Measurements from ENCODE around the gene TTBK2. TPM values are rescaled to one million over a fixed set of nuclear protein-coding genes. Genes with fewer than 3 reads are reported as not detected.

The TTBK2 gene
- total RNA-seq, 2 experiments from 2014 or later = 9.9 to 11.9 TPM

DNA sequence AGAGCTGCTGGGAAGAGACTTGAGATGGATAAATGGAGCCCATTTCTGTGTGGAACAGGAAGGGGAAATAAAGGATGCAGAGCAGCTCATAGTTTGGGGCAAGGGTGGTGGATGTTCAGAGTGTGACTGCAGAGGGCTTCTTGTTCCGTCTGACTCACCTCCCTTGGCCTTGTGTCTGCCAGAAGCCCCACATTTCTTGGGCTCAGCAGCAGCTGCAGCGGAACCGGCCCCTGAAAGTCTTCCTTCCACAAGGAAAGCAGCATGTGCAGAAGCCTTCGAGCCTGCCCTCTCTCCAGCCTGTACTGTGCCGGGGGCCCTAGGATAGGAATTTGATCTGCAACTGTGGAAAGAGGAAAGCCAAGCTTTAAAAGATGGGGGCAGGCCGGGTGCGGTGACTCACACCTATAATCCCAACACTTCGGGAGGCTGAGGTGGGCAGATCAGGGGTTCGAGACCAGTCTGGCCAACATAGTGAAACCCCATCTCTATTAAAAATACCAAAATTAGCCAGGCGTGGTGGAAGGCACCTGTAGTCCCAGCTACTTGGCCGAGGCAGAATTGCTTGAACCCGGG, 195.2 kb downstream of the TTBK2 start:
- no peak for DNase-seq
- no peak overlapping the region for H3K4me3 Mint-ChIP-seq
- H3K27ac Mint-ChIP-seq = no peak overlapping the region
- POLR2A ChIA-PET = interaction anchor here (1.2 to 2.3 kb wide), 4 partner anchors 11 to 16 kb away, joined by 3 to 12 read pairs (median 6); partner anchors contain the start of gene CDAN1
- TF ChIP-seq CTCF (IDR thresholded peaks at IDR 0.05) = no peak
- H3K4me1 Mint-ChIP-seq (ENCODE audit: low read depth) = no peaks in the 10 kb centered on the region
- intact Hi-C loops (cut with micrococcal nuclease) = loop anchor here (5.0 kb wide), 1 partner anchor 202 kb away; no protein-coding TSS in a partner anchor
- CTCF ChIA-PET = interaction anchor here (1.4 kb wide), 1 partner anchor 201 kb away, joined by 3 read pairs; no protein-coding TSS in a partner anchor
- ATAC-seq = no peak
- H3K27me3 Mint-ChIP-seq = no peaks in the 10 kb centered on the region
- peaks cover 30% of the 10 kb centered on the region for H3K36me3 Mint-ChIP-seq (ENCODE audit: low read depth)
- no peaks in the 10 kb centered on the region for H3K9me3 Mint-ChIP-seq

DNA sequence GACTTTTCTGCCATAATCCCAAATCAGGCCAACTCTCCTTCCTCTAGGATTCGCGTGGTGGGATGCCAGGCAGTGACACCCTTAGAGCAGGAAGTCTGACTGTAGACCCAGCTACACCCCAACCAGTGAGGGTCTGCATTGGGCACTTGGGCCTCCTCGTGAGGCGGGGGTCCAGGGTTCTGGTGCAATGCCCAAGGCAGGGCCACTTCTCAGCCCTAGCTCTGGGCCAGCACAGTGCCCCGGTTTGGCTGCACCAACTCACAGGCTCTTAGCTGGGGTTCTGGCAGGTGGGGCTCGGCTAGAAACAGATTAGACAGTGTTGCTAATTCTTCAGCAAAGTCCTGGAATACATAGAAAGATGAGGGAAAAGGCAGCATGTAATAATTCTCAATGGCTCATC, 196.3 kb downstream of the TTBK2 start:
- intact Hi-C loops (cut with micrococcal nuclease) = no loop called here
- POLR2A ChIA-PET = interaction anchor here (2.0 to 2.3 kb wide), 2 partner anchors 12 kb away, joined by 6 to 12 read pairs; partner anchors contain the start of gene CDAN1

GRCh38 chr15:42723068-42723467, 197.5 kb downstream of the TTBK2 start:
- Mint-ChIP-seq H3K9me3 (no peaks in the 10 kb centered on the region), H3K27me3 (no peaks in the 10 kb centered on the region), H3K4me3 (no peak overlapping the region), H3K36me3 (ENCODE audit: low read depth) (peaks cover 22% of the 10 kb centered on the region), H3K4me1 (ENCODE audit: low read depth) (no peaks in the 10 kb centered on the region), H3K27ac (no peak overlapping the region)
- no peak for DNase-seq
- ATAC-seq = no peak
- intact Hi-C loops (cut with micrococcal nuclease) = no loop called here
- POLR2A ChIA-PET = interaction anchor here (0.9 to 2.0 kb wide), 2 partner anchors 11 to 13 kb away, joined by 3 to 6 read pairs; no protein-coding TSS in a partner anchor
- CTCF ChIA-PET = interaction anchor here (1.4 to 1.5 kb wide), 2 partner anchors 10 to 18 kb away, joined by 3 read pairs; no protein-coding TSS in a partner anchor
- no peak for TF ChIP-seq CTCF (IDR thresholded peaks at IDR 0.05)

More for the DNA sequence above, 196.3 kb downstream of the TTBK2 start:
- CTCF ChIA-PET = no interaction called here
- H3K27me3 Mint-ChIP-seq = no peaks in the 10 kb centered on the region
- no peak for TF ChIP-seq CTCF (IDR thresholded peaks at IDR 0.05)
- ATAC-seq (no peak), DNase-seq (no peak)
- H3K9me3 Mint-ChIP-seq = no peaks in the 10 kb centered on the region
- no peaks in the 10 kb centered on the region for H3K4me1 Mint-ChIP-seq (ENCODE audit: low read depth)
- H3K36me3 Mint-ChIP-seq (ENCODE audit: low read depth) = peaks cover 27% of the 10 kb centered on the region
- H3K27ac Mint-ChIP-seq = peak overlapping the region; percentile 52
- H3K4me3 Mint-ChIP-seq = no peak overlapping the region

GRCh38 chr15:42721916-42722315, 198.7 kb downstream of the TTBK2 start:
- no peak for ATAC-seq
- CTCF ChIA-PET = interaction anchor here (1.5 kb wide), 1 partner anchor 16 kb away, joined by 3 read pairs; no protein-coding TSS in a partner anchor
- no peak for DNase-seq
- Mint-ChIP-seq H3K36me3 (ENCODE audit: low read depth) (peaks cover 19% of the 10 kb centered on the region), H3K27me3 (no peaks in the 10 kb centered on the region), H3K4me3 (no peak overlapping the region), H3K27ac (no peak overlapping the region), H3K9me3 (no peaks in the 10 kb centered on the region), H3K4me1 (ENCODE audit: low read depth) (no peaks in the 10 kb centered on the region)
- POLR2A ChIA-PET = interaction anchor here (1.0 to 2.0 kb wide), 2 partner anchors 9 to 14 kb away, joined by 3 to 6 read pairs; no protein-coding TSS in a partner anchor
- intact Hi-C loops (cut with micrococcal nuclease) = no loop called here
- no peak for TF ChIP-seq CTCF (IDR thresholded peaks at IDR 0.05)

- TF ChIP-seq CTCF (IDR thresholded peaks at IDR 0.05) = no peak
- DNase-seq = no peak
- Mint-ChIP-seq H3K4me1 (ENCODE audit: low read depth) (no peaks in the 10 kb centered on the region), H3K9me3 (no peaks in the 10 kb centered on the region), H3K27me3 (no peaks in the 10 kb centered on the region), H3K27ac (no peak overlapping the region), H3K4me3 (no peak overlapping the region), H3K36me3 (ENCODE audit: low read depth) (peaks cover 15% of the 10 kb centered on the region)
- intact Hi-C loops (cut with micrococcal nuclease) = no loop called here
- CTCF ChIA-PET = interaction anchor here (1.7 kb wide), 1 partner anchor 15 kb away, joined by 4 read pairs; no protein-coding TSS in a partner anchor
- no peak for ATAC-seq
- POLR2A ChIA-PET = no interaction called here
These were observed 199.6 kb downstream of the TTBK2 start for GRCh38 chr15:42721016-42721415.
